ENCODE results near the gene MTAP.

Gene MTAP

DNA sequence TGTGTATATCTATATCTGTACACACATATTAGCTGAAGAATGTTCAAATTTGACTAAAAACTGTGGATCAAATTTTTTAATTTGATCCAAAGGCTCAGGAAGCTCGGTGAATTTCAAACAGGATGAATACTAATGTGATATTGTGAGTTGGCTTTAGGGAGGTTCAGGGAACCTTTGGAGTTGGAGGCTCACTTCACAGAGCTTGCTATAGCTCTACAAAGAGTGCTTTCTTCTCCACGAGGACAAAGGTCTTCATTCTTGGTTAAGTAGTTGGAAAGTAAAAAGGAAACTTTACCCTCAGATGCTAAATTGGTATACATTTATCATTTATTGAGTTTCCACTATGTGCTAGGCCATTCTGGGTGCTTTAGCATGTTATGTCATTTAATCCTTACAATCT is 36.3 kb upstream of the MTAP start:
- TF ChIP-seq CTCF (IDR thresholded peaks at IDR 0.05; ENCODE audit: low read length, missing control alignments) = no peak
- H3K4me3 ChIP-seq (replicated peaks; ENCODE audit: low read depth, low read length) = no peak overlapping the region
- DNase-seq (ENCODE audit: low read depth) = no peak

DNA sequence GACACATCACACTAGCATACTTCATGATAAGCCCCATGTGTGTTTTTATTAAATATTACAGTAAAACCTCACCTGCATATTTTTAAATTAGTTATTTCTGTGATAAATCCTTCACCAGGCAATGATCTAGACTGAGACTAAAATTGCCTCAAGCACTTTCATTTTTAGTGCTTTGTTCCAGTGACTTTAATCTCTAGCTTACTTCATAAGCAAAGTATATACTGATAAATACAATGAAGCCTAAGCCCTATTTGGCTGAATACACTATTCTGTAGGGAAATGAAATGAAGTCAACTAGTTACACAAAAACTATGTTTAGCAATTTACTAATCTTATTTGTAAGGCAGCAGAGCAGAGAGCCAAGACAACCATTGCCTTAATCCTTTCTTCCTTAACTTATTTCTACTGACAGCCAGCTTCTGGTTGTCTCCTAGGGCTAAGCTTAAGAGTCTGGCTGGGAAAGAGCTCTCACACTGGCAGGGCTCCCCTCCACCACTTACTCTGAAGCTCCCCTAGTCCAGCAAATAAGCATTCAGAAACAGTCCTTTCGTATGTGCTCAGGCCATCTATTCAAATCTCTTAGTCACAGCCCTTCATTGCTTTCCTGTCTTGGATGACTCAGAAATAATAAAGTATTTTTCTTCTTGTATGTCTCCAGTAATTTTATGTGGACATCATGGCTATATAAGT is 31.4 kb upstream of the MTAP start:
- no peak for TF ChIP-seq CTCF (IDR thresholded peaks at IDR 0.05; ENCODE audit: low read length, missing control alignments)
- no peak overlapping the region for H3K4me3 ChIP-seq (replicated peaks; ENCODE audit: low read depth, low read length)
- peak; percentile 92 for DNase-seq (ENCODE audit: low read depth)

DNA sequence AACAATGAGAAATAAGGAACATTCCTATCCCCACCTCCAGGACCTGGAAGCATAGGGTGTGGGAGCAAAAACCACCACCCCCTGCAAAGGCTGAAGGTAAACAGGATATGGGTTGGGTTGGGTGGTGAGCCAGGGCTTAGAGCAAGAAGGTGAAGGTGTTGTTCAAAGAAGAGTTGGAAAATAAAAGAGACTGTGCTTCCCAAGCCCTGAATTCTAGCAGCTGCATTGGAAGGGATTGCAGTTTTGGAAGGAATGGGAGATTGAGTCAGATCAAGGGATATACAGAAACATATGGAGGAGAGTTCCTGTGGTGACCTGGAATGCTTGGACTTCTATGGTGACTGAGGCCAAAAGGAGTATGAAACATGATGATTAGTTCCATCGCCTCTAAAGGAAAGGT is 24.7 kb upstream of the MTAP start:
- H3K4me3 ChIP-seq (replicated peaks; ENCODE audit: low read depth, low read length) = no peak overlapping the region
- no peak for TF ChIP-seq CTCF (IDR thresholded peaks at IDR 0.05; ENCODE audit: low read length, missing control alignments)
- peak; percentile 78 for DNase-seq (ENCODE audit: low read depth)

DNA sequence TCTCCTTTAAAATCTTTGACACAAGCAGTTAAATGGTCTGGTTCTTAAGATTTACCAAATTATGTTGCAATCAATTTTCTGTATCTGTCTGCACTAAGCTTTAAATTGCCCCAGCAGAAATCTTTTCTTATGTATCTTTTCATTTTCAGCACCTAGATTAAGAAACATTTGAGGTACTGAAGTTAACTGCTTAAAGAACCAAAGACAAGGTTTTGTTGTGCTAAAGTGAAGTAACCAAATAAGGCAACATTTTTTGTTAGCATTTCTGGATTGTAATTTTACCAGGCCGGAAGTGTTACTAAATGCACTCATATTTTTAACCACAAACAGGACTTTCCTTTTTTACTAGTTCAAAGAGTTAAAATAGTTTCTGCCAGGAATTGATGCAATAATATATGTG is 24.1 kb upstream of the MTAP start:
- peak; percentile 84 for DNase-seq (ENCODE audit: low read depth)
- no peak overlapping the region for H3K4me3 ChIP-seq (replicated peaks; ENCODE audit: low read depth, low read length)
- no peak for TF ChIP-seq CTCF (IDR thresholded peaks at IDR 0.05; ENCODE audit: low read length, missing control alignments)

DNA sequence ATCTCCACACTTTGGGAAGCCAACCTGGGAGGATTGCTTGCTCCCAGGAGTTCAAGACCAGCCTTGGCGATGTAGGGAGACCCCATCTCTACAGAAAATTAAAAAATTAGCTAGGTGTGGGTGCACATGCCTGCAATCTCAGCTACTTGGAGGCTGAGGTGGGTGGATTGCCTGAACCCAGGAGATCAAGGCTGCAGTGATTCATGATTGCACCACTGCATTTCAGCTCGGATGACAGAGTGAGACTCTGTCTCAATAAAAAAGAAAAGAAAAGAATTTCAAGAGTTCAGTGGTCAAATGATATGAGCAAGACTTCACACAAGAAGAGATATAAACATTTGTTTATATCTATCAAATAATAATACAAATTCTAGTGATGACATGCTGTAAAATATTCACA is 23.0 kb upstream of the MTAP start:
- TF ChIP-seq CTCF (IDR thresholded peaks at IDR 0.05; ENCODE audit: low read length, missing control alignments) = no peak
- no peak for DNase-seq (ENCODE audit: low read depth)
- no peak overlapping the region for H3K4me3 ChIP-seq (replicated peaks; ENCODE audit: low read depth, low read length)

- DNase-seq (ENCODE audit: low read depth) = no peak
- H3K4me3 ChIP-seq (replicated peaks; ENCODE audit: low read depth, low read length) = no peak overlapping the region
- no peak for TF ChIP-seq CTCF (IDR thresholded peaks at IDR 0.05; ENCODE audit: low read length, missing control alignments)
These were observed 20.8 kb upstream of the MTAP start for GRCh38 chr9:21781656-21782055.

- no peak for DNase-seq (ENCODE audit: low read depth)
- H3K4me3 ChIP-seq (replicated peaks; ENCODE audit: low read depth, low read length) = no peak overlapping the region
- TF ChIP-seq CTCF (IDR thresholded peaks at IDR 0.05; ENCODE audit: low read length, missing control alignments) = no peak
These were observed 20.2 kb upstream of the MTAP start for GRCh38 chr9:21782205-21782604.

Measured in fibroblast of pulmonary artery (primary cell).